AG04450 (cell line): ENCODE results near the gene PITX2. TPM values are rescaled to one million over a fixed set of nuclear protein-coding genes. Genes with fewer than 3 reads are reported as not detected.

Experiments used
- CTCF ChIA-PET: fragments of 300-600, 350-600 bp; formaldehyde crosslinking; extraction: SDS; loops from one replicate; lab custom pipeline; 2022; ENCODE audit warnings: antibody characterized with exemption, inconsistent platforms; lab: Charles Lee
- POLR2A ChIA-PET: fragments of 350-600 bp; formaldehyde crosslinking; extraction: SDS; loops from one replicate; lab custom pipeline; 2021; ENCODE audit warnings: antibody characterized with exemption, inconsistent platforms; lab: Yijun Ruan, JAX
- DNase-seq: peaks from one replicate; pipeline ENCODE4 v3.0.0-alpha.2; 2011; ENCODE audit warnings: low read depth, low spot score
- H3K27ac ChIP-seq: one replicate; pipeline ENCODE4 v1.5.1; 2012; ENCODE audit warnings: low read depth, low read length, control low read depth
- H3K27me3 ChIP-seq: one replicate; pipeline ENCODE4 v1.6.0; 2012; ENCODE audit warnings: low read length; ENCODE audit not compliant: control insufficient read depth, insufficient read depth
- H3K4me3 ChIP-seq: 2 replicates; pipeline ENCODE4 v1.5.1; 2011; ENCODE audit warnings: mild to moderate bottlenecking, low read depth, low read length, control low read depth
- H3K9me3 ChIP-seq: 2 replicates; pipeline ENCODE4 v1.5.1; 2012; ENCODE audit warnings: low read length; ENCODE audit not compliant: control insufficient read depth, insufficient read depth
- polyA plus RNA-seq: library from polyadenylated mRNA; depleted of rRNA; stranded (reverse); fragments of >200 nt; gene quantifications from 2 replicates; pipeline ENCODE4 v1.2.3, GENCODE V29; 2011
- TF ChIP-seq, protein P1 (sequence below): IDR thresholded peaks from 2 replicates; pipeline ENCODE4 v1.5.1; 2011; ENCODE audit warnings: low read depth, low read length, control low read depth, inconsistent platforms

Gene PITX2
- polyA plus RNA-seq, 1 experiment = 0.07 TPM

DNA sequence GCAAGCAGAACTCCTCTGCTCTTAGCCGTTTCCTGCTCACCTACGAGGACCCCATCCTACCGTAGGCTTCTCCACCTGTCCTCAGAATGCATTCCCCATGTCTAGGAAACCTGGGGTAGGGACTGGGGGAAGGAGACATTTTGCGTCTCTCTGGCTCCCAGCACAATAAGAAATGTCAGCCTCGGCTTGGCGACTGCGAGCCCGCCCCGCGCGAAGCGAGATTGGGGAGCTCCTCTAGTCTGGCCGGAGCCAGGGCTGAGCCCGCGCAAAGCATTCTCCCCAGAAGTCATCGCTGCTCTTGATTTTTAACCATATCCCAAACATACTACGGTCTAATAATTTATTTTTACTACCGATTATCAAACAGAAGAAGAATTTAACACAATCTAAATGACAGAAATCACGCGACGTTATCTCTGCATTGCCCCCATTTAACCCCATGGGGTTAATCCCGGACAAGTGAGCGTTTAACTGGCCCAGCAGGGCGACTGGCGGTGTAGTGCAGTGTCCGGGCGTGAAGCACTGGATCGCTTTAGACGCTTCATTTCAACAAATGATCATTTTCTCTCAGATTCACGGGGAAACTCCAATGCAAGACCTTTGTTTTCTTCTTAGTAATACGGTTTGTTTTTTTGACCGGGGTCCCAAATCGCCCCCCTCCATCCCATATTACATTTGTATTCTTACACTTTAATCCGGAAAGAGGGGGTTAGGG is 8.0 kb upstream of the PITX2 start:
- Histone ChIP-seq H3K9me3 (peaks cover 11% of the 10 kb centered on the region), H3K27ac (no peak overlapping the region), H3K27me3 (peaks cover 94% of the 10 kb centered on the region), H3K4me3 (no peak overlapping the region)
- no peak for DNase-seq
- TF ChIP-seq, protein P1, sequence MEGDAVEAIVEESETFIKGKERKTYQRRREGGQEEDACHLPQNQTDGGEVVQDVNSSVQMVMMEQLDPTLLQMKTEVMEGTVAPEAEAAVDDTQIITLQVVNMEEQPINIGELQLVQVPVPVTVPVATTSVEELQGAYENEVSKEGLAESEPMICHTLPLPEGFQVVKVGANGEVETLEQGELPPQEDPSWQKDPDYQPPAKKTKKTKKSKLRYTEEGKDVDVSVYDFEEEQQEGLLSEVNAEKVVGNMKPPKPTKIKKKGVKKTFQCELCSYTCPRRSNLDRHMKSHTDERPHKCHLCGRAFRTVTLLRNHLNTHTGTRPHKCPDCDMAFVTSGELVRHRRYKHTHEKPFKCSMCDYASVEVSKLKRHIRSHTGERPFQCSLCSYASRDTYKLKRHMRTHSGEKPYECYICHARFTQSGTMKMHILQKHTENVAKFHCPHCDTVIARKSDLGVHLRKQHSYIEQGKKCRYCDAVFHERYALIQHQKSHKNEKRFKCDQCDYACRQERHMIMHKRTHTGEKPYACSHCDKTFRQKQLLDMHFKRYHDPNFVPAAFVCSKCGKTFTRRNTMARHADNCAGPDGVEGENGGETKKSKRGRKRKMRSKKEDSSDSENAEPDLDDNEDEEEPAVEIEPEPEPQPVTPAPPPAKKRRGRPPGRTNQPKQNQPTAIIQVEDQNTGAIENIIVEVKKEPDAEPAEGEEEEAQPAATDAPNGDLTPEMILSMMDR = no peak
- ChIA-PET CTCF (interaction anchor here (0.5 to 3.8 kb wide), 9 partner anchors 11 to 990 kb away, joined by 3 to 22 read pairs (median 3); no protein-coding TSS in a partner anchor), POLR2A (no interaction called here)

DNA sequence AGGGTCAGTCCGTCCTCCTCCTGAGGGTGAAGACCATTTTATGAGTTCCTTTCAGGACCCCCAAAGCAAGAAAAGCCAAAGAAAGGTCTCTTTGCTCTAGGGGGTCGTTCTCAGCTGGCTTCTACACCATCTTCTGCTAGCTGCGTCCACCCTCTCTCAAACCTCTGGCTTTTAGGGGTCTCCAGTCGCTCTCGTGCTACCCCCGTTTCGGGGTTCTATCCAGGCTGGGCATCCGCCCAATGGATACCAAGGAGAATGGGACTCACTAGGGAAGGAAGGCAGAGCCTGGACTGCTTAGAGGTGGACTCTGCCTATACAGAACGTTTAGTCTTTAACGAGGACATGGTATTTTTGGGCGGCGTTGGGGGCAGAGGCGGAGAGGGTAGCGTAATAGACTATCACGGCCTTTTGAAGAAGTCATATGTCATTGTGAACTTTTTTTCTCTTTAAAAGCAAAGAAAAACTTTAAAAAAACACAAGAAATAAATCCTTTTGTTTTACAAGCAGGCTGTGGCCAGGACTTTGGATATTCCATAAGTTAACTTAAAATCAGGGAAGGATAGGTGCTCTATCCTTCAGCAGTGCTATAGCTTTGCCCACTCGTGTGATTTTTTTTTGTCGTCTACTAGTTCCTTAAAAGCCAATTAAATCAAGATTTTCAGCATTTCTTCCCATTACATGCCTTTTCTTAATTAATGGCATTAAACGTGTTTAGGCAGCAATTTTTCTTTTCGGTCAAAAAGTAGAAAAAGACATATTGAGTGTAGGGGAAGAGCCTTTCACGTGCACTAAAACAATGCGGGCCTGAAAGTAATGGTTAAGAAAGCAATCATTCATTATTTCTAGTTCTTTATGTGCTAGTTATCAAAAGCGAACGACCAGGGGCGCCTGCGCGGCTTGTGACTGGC is 7.2 kb upstream of the PITX2 start:
- ChIA-PET POLR2A (no interaction called here), CTCF (interaction anchor here (0.5 kb wide), 1 partner anchor 334 kb away, joined by 3 read pairs; no protein-coding TSS in a partner anchor)
- no peak overlapping the region for H3K4me3 ChIP-seq
- no peak for DNase-seq
- TF ChIP-seq, protein P1 = no peak
- peak overlapping the region; percentile 11 for H3K27ac ChIP-seq
- peaks cover 11% of the 10 kb centered on the region for H3K9me3 ChIP-seq
- peaks cover 96% of the 10 kb centered on the region for H3K27me3 ChIP-seq

DNA sequence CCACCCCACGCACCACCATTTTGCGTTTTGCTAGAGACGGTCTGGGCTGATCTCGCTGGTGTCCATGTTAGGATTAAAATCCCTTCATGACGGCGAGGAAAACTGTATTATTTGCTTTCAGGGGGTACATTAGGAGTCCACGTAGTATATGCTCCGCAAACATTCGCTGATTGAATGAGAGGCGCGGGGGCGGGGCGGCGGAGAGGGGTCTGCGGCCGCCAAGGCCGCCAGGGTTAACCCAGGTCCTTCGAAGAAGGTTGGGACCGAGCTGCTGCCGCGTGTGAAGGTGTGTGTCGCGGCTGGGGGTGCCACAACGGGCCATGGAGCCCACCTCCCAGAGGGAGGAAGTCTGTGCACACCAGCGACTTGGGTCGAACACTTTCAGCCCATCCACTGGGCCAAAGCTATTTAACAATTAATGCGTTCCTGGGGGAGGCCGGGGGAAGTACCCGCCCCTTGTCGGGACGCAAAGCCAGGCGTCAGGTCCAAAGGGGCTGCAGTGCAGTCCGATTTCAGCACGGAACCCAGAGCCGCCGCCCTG is 6.4 kb upstream of the PITX2 start:
- Histone ChIP-seq H3K27me3 (peaks cover 95% of the 10 kb centered on the region), H3K4me3 (no peak overlapping the region), H3K9me3 (peaks cover 11% of the 10 kb centered on the region), H3K27ac (no peak overlapping the region)
- TF ChIP-seq, protein P1 = no peak
- DNase-seq = no peak
- ChIA-PET POLR2A (no interaction called here), CTCF (no interaction called here)

DNA sequence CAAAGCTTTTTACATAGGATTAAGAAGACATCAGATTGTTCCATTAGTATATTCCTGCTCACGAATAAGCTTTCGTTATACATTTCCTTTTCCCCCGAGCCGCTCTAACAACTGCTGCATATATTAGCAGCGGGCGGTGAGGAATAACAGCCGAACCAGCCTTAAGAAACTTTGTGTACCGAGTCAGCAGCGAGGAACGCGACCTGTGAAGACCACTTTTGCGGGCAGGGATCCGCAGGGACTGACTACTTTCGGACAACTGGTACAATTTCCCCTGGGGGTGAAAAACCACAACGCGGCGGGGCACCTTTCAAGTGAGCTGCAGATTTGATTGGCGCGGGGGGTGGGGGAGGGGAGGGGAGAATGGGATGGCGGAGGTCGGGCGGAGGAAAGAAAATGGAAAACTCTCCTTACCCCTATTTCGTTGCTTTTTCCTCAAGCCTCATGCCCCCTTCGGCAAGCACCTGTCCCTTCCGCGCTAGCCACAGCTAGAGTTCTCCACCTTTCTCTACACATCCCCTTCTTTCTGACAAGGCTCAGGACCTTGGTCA is 5.9 kb upstream of the PITX2 start:
- TF ChIP-seq, protein P1 = no peak
- no peak for DNase-seq
- peaks cover 94% of the 10 kb centered on the region for H3K27me3 ChIP-seq
- H3K4me3 ChIP-seq = no peak overlapping the region
- ChIA-PET CTCF (no interaction called here), POLR2A (no interaction called here)
- H3K27ac ChIP-seq = no peak overlapping the region
- peaks cover 6% of the 10 kb centered on the region for H3K9me3 ChIP-seq
